ES-I3 (cell line): ENCODE data around the gene FCRL1.

Experiments used
- H3K36me3 ChIP-seq: 2 replicates; pipeline ENCODE4 v1.6.1; 2013; ENCODE audit warnings: mild to moderate bottlenecking, low read length, control low read depth, moderate library complexity; ENCODE audit not compliant: insufficient read depth
- H3K4me1 ChIP-seq: 2 replicates; pipeline ENCODE4 v1.6.1; 2013; ENCODE audit warnings: mild to moderate bottlenecking, control low read depth, low read length; ENCODE audit not compliant: insufficient read depth
- H3K9ac ChIP-seq: 2 replicates; pipeline ENCODE4 v1.6.1; 2013; ENCODE audit warnings: low read depth, mild to moderate bottlenecking, low read length, moderate library complexity
- H3K9me3 ChIP-seq: 2 replicates; pipeline ENCODE4 v1.6.1; 2013; ENCODE audit warnings: mild to moderate bottlenecking, low read length, moderate library complexity; ENCODE audit not compliant: control insufficient read depth, insufficient read depth

The FCRL1 gene

DNA sequence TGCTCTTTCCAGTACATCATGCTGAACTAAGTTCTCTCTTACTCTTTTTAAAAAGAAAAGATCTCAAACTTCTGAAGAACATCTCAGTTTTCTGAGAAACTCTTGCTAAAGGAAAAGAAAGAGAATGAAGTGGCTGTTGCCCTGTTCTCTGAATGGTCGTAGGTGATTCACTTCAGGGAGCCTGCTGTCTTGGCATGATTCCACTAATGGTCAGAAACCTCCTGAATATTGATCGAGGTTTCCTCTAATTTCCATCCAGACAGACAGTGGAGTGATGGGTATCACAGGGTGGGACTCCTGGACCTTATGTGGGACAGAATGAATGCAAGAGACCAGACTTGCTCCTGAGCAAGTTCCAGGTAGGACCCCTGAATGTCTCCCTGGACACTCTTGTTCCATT lies 45.5 kb downstream of the FCRL1 start:
- Histone ChIP-seq H3K9ac (no peak overlapping the region), H3K9me3 (no peaks in the 10 kb centered on the region), H3K36me3 (no peaks in the 10 kb centered on the region), H3K4me1 (no peaks in the 10 kb centered on the region)

DNA sequence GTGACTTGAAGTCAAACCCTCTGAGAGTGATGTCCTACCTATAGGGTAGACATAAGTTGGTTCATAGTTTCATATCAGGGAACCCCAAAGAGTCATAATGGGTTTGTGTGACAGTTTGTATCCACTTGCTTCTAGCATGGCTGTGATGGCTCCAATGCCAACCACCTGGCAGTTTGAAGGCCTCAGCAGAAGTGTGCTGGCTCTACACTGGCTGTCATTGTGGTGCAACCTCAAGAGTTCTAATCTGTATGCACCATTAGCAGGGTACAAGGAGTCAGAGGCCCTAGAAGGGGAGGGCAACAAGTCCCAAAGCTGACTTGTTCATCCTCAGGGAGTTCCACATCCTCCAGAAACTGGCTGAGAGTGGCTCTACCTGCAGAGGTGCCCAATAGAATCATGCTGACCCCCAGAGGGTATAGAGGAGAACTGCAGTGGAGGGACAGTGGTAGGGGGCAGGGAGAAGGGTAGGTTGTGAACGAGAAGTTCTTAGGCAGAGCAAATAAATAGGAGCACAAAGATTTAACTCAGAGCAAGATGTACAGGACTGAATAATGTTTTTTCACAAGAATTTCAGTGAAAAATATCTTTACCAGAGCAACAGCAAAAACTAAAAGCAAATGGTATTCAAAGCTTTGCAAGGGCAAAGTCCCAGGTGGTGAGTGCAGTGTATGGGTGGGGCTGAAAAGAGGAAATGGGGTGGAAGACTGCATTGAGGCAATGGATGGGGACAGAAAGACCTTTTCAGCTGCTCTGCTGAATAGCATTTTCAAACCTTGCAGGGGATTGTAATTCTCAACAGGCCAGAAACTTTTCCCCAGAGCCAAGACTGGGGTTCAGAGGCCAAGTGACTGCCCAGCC lies 46.2 kb downstream of the FCRL1 start:
- Histone ChIP-seq H3K9me3 (no peaks in the 10 kb centered on the region), H3K4me1 (no peaks in the 10 kb centered on the region), H3K9ac (no peak overlapping the region), H3K36me3 (no peaks in the 10 kb centered on the region)

DNA sequence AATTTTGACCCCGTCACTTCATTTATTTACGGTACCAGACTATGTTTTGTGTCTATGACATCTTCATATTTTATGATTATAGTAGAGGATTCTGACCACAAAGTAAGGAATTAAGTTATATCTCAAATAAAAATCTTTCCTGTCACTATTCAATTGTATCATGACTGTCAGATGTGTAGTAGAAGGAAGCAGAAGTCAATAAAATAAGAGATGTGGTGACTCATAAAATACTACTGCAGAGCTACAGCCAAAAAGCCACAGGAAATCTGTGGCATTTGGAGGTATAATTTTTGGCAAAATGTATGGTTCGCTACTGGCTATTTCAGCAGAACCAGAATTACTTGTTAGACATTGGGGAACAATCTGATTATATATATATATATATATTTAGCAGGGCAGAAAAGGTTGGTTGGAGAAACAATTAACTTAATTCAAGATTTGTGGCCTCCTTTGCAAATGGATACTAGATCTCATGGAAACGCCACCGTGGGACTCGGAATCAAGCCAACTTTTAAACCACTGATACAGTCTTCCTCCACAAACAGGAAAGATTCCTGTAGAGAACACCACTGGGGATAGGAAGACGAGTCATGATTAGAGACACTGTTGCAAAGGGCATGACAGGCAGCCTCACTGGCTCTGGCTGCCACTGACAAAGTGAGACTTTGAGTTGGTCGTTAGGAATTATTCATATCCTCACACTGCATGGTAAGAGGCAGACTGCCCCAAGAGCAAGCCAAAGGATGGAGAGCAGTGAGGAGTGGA lies 48.1 kb downstream of the FCRL1 start:
- Histone ChIP-seq H3K4me1 (no peaks in the 10 kb centered on the region), H3K36me3 (no peaks in the 10 kb centered on the region), H3K9ac (no peak overlapping the region), H3K9me3 (no peaks in the 10 kb centered on the region)

DNA sequence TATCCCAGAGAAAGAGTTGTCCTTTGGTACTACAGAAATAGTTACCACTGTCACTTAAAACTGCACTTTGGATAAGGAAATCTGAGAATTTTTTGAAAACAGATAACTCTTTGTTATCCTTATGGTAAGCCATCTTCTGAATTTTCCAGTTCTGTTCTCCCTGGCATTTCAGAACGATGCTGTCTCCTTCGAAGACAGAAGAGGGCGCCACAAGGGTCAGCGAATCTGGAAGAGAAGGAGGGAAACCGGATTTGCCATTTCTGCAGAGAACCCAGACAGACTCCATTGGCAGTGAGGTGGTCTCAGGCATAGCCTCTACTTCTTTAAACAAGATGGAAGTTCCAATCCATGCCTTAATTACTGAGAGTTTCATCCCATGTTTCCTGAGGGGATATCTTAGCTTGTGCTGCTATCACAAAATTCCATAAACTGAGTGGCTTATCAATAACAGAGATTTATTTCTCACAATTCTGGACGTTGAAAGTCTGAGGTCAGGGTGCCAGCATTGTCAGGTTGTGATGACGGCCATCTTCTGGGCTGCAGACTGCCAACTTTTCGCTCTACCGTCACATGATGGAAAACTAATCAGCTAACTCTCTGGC lies 49.4 kb downstream of the FCRL1 start:
- H3K4me1 ChIP-seq = no peaks in the 10 kb centered on the region

DNA sequence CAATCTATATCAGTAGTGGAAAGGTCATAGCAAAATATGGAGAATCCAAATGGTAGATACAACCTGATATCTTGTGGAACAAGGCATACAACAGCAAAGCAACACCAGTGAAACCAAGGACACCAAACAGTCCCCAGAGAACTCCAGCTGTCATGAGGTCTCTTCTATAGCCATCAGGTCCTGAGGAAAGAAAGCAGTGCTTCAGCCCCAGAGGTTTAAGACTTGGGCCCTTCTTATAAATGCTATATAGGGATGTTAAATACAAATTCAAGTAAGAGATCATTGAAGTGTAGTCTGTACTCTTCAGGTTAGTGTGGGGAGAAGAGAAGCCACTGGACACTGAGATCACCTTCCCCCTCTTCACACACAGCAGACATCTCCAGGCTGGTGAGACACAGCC lies 53.1 kb downstream of the FCRL1 start:
- H3K9ac ChIP-seq = no peak overlapping the region
- H3K4me1 ChIP-seq = no peaks in the 10 kb centered on the region
- H3K9me3 ChIP-seq = no peaks in the 10 kb centered on the region
- H3K36me3 ChIP-seq = no peaks in the 10 kb centered on the region

More for the DNA sequence above, 49.4 kb downstream of the FCRL1 start:
- H3K36me3 ChIP-seq = no peaks in the 10 kb centered on the region
- H3K9ac ChIP-seq = no peak overlapping the region
- no peaks in the 10 kb centered on the region for H3K9me3 ChIP-seq

DNA sequence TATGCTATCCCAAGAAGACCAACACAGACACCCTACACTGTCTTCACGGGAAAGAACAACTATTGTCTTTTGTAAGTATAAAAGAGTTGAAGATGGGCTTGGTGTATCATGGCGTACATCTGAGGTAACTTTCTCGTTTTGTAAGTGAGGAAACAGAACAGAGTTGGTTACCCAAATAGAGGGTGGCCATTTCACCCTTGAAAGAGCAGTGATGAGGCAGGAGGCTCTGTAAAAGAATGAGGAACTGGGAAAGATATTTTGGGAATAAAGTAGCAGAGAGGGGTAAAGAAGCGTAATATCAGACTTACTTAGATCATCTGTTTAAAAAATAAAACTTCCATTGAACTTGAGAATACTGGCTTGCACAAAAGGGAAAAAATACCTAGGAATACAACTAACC lies 61.9 kb downstream of the FCRL1 start:
- Histone ChIP-seq H3K9ac (no peak overlapping the region), H3K4me1 (peaks cover 7% of the 10 kb centered on the region), H3K36me3 (no peaks in the 10 kb centered on the region), H3K9me3 (no peaks in the 10 kb centered on the region; the same call in 1 of the 2 replicates)

DNA sequence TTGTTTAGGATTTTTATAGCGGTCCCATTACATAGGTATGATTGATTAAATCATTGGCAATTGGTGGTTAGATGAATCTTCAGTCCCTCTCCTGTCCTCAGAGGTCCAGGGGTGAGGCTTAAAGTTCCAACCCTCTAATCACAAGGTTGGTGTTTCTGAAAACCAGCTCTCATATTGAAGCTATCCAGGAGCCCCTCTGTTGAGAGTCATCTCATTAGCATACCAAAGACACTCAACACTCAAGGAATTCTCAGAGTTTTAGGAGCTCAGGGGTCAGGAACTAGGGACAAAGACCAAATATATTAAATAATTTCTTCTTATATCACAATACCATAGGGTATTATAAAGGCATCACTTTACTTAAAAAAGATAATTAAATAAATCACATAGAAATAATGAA lies 66.3 kb downstream of the FCRL1 start:
- H3K4me1 ChIP-seq = peaks cover 7% of the 10 kb centered on the region
- H3K36me3 ChIP-seq = no peaks in the 10 kb centered on the region
- no peaks in the 10 kb centered on the region for H3K9me3 ChIP-seq
- no peak overlapping the region for H3K9ac ChIP-seq

DNA sequence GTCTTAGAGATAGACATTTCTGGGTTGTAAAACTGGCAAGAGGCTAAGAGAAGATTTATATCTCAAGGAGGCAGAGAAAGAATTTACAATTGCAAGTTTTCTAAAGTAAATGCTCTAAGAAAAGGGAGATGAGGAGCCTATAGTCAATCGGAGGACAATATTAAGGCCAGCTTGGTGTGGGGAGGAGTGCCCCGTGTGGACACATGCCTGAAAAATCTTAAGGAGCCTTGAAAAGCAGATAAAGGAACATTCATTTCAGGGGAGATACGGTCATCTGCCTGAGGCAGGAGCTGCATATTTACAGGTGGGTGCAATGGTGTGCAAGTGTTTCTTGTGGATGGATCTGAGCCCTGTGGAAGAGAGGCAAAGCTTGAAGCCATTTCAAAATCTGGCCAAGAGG lies 68.6 kb downstream of the FCRL1 start:
- Histone ChIP-seq H3K4me1 (peaks cover 18% of the 10 kb centered on the region), H3K9ac (no peak overlapping the region), H3K9me3 (no peaks in the 10 kb centered on the region), H3K36me3 (no peaks in the 10 kb centered on the region)

DNA sequence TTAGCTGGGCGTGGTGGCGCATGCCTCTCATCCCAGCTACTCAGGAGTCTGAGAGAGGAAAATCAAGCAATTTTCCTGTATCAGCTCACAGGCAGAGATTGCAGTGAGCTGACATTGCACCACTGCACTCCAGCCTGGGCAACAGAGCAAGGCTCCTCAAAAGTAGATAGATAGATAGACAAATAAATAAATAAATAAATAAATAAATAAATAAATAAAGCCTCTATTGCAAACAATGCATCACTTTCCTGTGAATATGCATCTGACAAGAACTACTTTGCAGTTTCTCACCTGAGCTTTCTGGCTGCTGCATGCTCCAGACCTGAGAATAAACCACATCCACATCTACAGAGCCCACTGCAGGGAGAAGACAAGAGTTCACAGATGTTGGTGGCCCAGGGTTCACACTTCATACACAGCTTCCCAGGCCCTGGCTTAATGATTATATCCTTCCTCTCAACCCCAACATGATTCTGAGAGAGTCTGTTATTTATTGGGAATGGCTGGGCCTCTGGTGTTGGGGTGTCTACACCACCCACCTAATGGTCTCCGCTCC lies 71.6 kb downstream of the FCRL1 start:
- H3K9me3 ChIP-seq = no peaks in the 10 kb centered on the region
- no peak overlapping the region for H3K9ac ChIP-seq
- no peaks in the 10 kb centered on the region for H3K36me3 ChIP-seq
- H3K4me1 ChIP-seq = peaks cover 14% of the 10 kb centered on the region; the same call in 1 of the 2 replicates
